Fibroblast of upper back skin (primary cell): ENCODE data around the gene FAM20A.

Experiments used
- DNase-seq: peaks from one replicate; pipeline ENCODE4 v3.0.0-alpha.2; 2013

The FAM20A gene

DNA sequence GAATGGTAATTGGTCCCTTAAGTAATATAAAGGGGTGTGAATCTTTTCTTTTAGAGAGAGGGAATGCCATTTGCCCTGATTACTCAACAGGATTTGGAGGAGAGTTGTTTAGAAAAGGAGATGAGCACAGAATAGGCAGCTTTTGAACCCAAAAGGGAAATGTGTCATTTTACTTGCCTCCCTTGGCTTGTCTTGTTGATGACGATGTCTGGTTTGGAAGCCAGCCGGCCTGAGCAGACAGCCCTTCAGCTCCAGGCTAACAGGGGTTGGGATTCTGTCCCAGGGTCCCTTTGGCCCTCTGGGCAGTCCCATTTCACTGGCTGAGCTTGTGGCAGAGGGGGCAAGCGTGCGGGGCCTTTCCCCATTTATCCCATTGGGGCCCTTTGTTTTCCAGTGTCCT is 111.2 kb downstream of the FAM20A start:
- DNase-seq = no peak
